GM21528 (cell line): ENCODE measurements around the gene DST.
"Not testable (repeated sequence)": the region's sequence is repeated elsewhere in the genome, so short reads cannot be mapped to it uniquely, and the experiment has no call there.

Experiments used
- ATAC-seq: cut with Tn5 transposase; IDR thresholded peaks from one replicate; pipeline ENCODE4 v1.9.1; 2021; ENCODE audit warnings: mild to moderate bottlenecking, moderate library complexity; ENCODE audit not compliant: unreplicated experiment, low FRiP score

The DST gene

GRCh38 chr6:56575736-56576135, 67.0 kb downstream of the DST start:
- no peak for ATAC-seq

- no peak for ATAC-seq
These were observed 68.4 kb downstream of the DST start for GRCh38 chr6:56574292-56574691.

- no peak for ATAC-seq
These were observed 69.1 kb downstream of the DST start for GRCh38 chr6:56573624-56574023.

- no peak for ATAC-seq
These were observed 69.8 kb downstream of the DST start for GRCh38 chr6:56572788-56573471.

GRCh38 chr6:56571605-56572004, 71.1 kb downstream of the DST start:
- no peak for ATAC-seq

- ATAC-seq: peak; percentile 88
These were observed 72.0 kb downstream of the DST start for GRCh38 chr6:56570413-56571359.

GRCh38 chr6:56567501-56567900, 75.2 kb downstream of the DST start:
- no peak for ATAC-seq

- not testable (repeated sequence) for ATAC-seq
These were observed 80.0 kb downstream of the DST start for GRCh38 chr6:56562730-56563129.

GRCh38 chr6:56556751-56557540, 85.7 kb downstream of the DST start:
- no peak for ATAC-seq

GRCh38 chr6:56555438-56555872, 87.2 kb downstream of the DST start:
- ATAC-seq: no peak

GRCh38 chr6:56552187-56553130, 90.2 kb downstream of the DST start:
- no peak for ATAC-seq

- no peak for ATAC-seq
These were observed 91.1 kb downstream of the DST start for GRCh38 chr6:56551409-56552120.

- ATAC-seq: no peak
These were observed 92.4 kb downstream of the DST start for GRCh38 chr6:56550301-56550700.

GRCh38 chr6:56549014-56549413, 93.7 kb downstream of the DST start:
- no peak for ATAC-seq

GRCh38 chr6:56547687-56548086, 95.0 kb downstream of the DST start:
- ATAC-seq: no peak

- ATAC-seq: peak; percentile 97
These were observed 100.0 kb downstream of the DST start for GRCh38 chr6:56542364-56543331.

- ATAC-seq: no peak
These were observed 100.8 kb downstream of the DST start for GRCh38 chr6:56541741-56542360.
